ENCODE results near the gene PIK3C3. TPM values are rescaled to one million over a fixed set of nuclear protein-coding genes. Genes with fewer than 3 reads are reported as not detected.

PIK3C3 gene
- total RNA-seq, 1 experiment from 2014 or later, result 50.5 TPM

- no peaks in the 10 kb centered on the region for H3K4me1 Mint-ChIP-seq (ENCODE audit: insufficient read depth, unreplicated experiment)
- intact Hi-C loops (cut with micrococcal nuclease), result no loop called here
- H3K9me3 Mint-ChIP-seq (ENCODE audit: unreplicated experiment), result no peaks in the 10 kb centered on the region
- DNase-seq (ENCODE audit: unreplicated experiment), result no peak
- no TSS peak for BruUV-seq (replicated peaks)
- no peak overlapping the region for H3K4me3 Mint-ChIP-seq (ENCODE audit: unreplicated experiment)
- TF ChIP-seq CTCF (IDR thresholded peaks at IDR 0.05; ENCODE audit: unreplicated experiment), result no peak
- H3K36me3 Mint-ChIP-seq (ENCODE audit: insufficient read depth, unreplicated experiment), result peaks cover 37% of the 10 kb centered on the region
- ChIA-PET POLR2A (no interaction called here), CTCF (interaction anchor here (0.9 to 1.2 kb wide), 2 partner anchors 28 to 53 kb away, joined by 4 read pairs; no protein-coding TSS in a partner anchor)
- no peaks in the 10 kb centered on the region for H3K27me3 Mint-ChIP-seq (ENCODE audit: insufficient read depth, unreplicated experiment)
- H3K27ac Mint-ChIP-seq (ENCODE audit: low read depth, unreplicated experiment), result no peak overlapping the region
Observed at GRCh38 chr18:42080340-42080739, 125.3 kb downstream of the PIK3C3 start.

DNA sequence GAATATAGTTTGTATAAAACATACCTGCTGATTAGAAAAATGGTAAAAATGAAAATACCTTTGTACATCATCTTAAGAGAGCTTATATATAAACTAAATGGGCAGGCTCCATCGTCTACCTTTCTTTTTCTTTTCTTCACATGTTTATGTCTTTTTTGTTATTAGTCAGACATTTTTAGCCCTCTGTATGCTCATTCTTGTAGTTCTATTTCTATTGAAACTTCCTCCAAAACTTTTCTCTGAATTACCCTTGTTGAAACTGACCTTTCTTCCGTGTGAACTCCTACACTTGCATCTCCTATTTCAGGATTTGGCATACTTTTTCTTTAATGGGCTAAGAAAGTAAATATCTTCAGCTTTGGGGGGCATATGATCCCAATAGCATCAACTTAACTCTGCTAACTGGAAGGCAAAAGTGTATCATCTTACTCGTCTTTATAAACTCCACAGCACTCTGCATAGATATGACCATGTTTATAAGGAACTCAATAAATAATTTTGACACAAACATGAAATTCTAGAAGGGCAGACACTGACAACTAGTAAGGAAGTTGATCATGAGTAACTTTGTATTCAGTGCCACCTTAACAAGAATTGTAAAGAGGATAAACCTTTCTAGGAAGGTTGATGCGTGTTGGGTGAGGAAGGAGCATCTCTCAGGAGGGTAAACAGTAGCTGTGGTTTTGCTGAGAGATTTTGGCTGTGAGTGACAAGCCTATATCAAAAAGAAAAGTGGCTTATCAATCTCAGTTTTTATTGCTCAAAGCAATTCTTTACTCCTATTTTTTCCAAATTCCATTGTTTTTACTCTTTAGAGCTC is 127.6 kb downstream of the PIK3C3 start:
- ChIA-PET CTCF (interaction anchor here (0.6 to 1.9 kb wide), 3 partner anchors 10 to 1201 kb away, joined by 3 to 7 read pairs (median 3); no protein-coding TSS in a partner anchor), POLR2A (no interaction called here)
- H3K36me3 Mint-ChIP-seq (ENCODE audit: insufficient read depth, unreplicated experiment), result peaks cover 36% of the 10 kb centered on the region
- no TSS peak for BruUV-seq (replicated peaks)
- no peaks in the 10 kb centered on the region for H3K9me3 Mint-ChIP-seq (ENCODE audit: unreplicated experiment)
- H3K4me3 Mint-ChIP-seq (ENCODE audit: unreplicated experiment), result no peak overlapping the region
- TF ChIP-seq CTCF (IDR thresholded peaks at IDR 0.05; ENCODE audit: unreplicated experiment), result no peak
- no peaks in the 10 kb centered on the region for H3K27me3 Mint-ChIP-seq (ENCODE audit: insufficient read depth, unreplicated experiment)
- H3K4me1 Mint-ChIP-seq (ENCODE audit: insufficient read depth, unreplicated experiment), result no peaks in the 10 kb centered on the region
- intact Hi-C loops (cut with micrococcal nuclease), result no loop called here
- no peak overlapping the region for H3K27ac Mint-ChIP-seq (ENCODE audit: low read depth, unreplicated experiment)
- DNase-seq (ENCODE audit: unreplicated experiment), result no peak

- ChIA-PET CTCF (interaction anchor here (0.8 to 2.1 kb wide), 3 partner anchors 28 to 104 kb away, joined by 4 to 6 read pairs (median 5); no protein-coding TSS in a partner anchor), POLR2A (no interaction called here)
- Mint-ChIP-seq H3K36me3 (ENCODE audit: insufficient read depth, unreplicated experiment) (peaks cover 26% of the 10 kb centered on the region), H3K9me3 (ENCODE audit: unreplicated experiment) (no peaks in the 10 kb centered on the region), H3K27me3 (ENCODE audit: insufficient read depth, unreplicated experiment) (no peaks in the 10 kb centered on the region), H3K4me1 (ENCODE audit: insufficient read depth, unreplicated experiment) (no peaks in the 10 kb centered on the region), H3K27ac (ENCODE audit: low read depth, unreplicated experiment) (no peak overlapping the region), H3K4me3 (ENCODE audit: unreplicated experiment) (no peak overlapping the region)
- intact Hi-C loops (cut with micrococcal nuclease), result no loop called here
- DNase-seq (ENCODE audit: unreplicated experiment), result no peak
- TF ChIP-seq CTCF (IDR thresholded peaks at IDR 0.05; ENCODE audit: unreplicated experiment), result no peak
- no TSS peak for BruUV-seq (replicated peaks)
Observed at GRCh38 chr18:42086288-42086687, 131.3 kb downstream of the PIK3C3 start.

DNA sequence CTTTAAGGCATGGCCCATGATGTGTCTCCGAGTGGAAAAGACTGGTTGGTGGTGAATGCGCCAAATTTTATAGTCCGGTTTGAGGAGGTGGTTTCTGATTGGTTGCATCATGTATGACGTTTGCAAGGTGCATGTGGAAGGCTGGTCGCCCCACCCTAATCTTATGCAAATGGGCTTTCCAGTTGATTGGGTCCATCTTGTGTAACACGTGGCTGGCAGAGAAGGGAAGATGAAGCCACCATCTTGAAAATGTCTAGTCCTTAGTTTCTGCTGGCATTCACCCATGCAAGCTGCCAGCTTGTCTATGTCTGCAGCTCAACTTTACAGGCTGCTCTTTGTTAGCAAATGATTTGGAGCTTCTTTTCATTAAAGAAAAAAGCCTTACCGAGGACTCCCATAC is 132.2 kb downstream of the PIK3C3 start:
- no peak overlapping the region for H3K27ac Mint-ChIP-seq (ENCODE audit: low read depth, unreplicated experiment)
- no peaks in the 10 kb centered on the region for H3K27me3 Mint-ChIP-seq (ENCODE audit: insufficient read depth, unreplicated experiment)
- TF ChIP-seq CTCF (IDR thresholded peaks at IDR 0.05; ENCODE audit: unreplicated experiment), result no peak
- no TSS peak for BruUV-seq (replicated peaks)
- DNase-seq (ENCODE audit: unreplicated experiment), result no peak
- H3K4me3 Mint-ChIP-seq (ENCODE audit: unreplicated experiment), result no peak overlapping the region
- intact Hi-C loops (cut with micrococcal nuclease), result no loop called here
- peaks cover 21% of the 10 kb centered on the region for H3K36me3 Mint-ChIP-seq (ENCODE audit: insufficient read depth, unreplicated experiment)
- ChIA-PET POLR2A (no interaction called here), CTCF (interaction anchor here (0.6 to 2.1 kb wide), 3 partner anchors 12 to 34 kb away, joined by 3 to 6 read pairs (median 5); no protein-coding TSS in a partner anchor)
- no peaks in the 10 kb centered on the region for H3K9me3 Mint-ChIP-seq (ENCODE audit: unreplicated experiment)
- H3K4me1 Mint-ChIP-seq (ENCODE audit: insufficient read depth, unreplicated experiment), result no peaks in the 10 kb centered on the region
